ENCODE data around the gene CHMP5.

GRCh38 chr9:33264473-33265177 lies at the start of gene CHMP5, which contains the start of gene BAG1:
- TF ChIP-seq, protein P1, sequence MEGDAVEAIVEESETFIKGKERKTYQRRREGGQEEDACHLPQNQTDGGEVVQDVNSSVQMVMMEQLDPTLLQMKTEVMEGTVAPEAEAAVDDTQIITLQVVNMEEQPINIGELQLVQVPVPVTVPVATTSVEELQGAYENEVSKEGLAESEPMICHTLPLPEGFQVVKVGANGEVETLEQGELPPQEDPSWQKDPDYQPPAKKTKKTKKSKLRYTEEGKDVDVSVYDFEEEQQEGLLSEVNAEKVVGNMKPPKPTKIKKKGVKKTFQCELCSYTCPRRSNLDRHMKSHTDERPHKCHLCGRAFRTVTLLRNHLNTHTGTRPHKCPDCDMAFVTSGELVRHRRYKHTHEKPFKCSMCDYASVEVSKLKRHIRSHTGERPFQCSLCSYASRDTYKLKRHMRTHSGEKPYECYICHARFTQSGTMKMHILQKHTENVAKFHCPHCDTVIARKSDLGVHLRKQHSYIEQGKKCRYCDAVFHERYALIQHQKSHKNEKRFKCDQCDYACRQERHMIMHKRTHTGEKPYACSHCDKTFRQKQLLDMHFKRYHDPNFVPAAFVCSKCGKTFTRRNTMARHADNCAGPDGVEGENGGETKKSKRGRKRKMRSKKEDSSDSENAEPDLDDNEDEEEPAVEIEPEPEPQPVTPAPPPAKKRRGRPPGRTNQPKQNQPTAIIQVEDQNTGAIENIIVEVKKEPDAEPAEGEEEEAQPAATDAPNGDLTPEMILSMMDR (IDR thresholded peaks at IDR 0.05; ENCODE audit: poor library complexity, severe bottlenecking), result peak; percentile 66
- no peak for TF ChIP-seq EZH2 (IDR thresholded peaks at IDR 0.05; ENCODE audit: borderline replicate concordance, insufficient read depth, low read length, poor library complexity, severe bottlenecking)
